Panc1 (cell line): Measurements from ENCODE around the gene SATB2. TPM values are rescaled to one million over a fixed set of nuclear protein-coding genes. Genes with fewer than 3 reads are reported as not detected.
A peak's percentile ranks its signal among the peaks of the same experiment; 100 is the strongest.

Source experiments
- ATAC-seq: fragments of 200-7000 bp; cut with Tn5 transposase; 2 replicates; pipeline ENCODE4 v1.9.1; 2020; ENCODE audit warnings: mild to moderate bottlenecking, moderate library complexity
- BruUV-seq: library from RNA; stranded (reverse); fragments of 400-500 nt; replicated peaks from 2 replicates; lab custom pipeline; 2021; lab: Mats Ljungman, UMichigan
- CTCF ChIA-PET: fragments of 300-600 bp; sonication (Branson Sonifier 250); formaldehyde crosslinking; loops from one replicate; lab custom pipeline; 2022; ENCODE audit warnings: antibody characterized with exemption; lab: Charles Lee
- POLR2A ChIA-PET: fragments of 300-600 bp; sonication (Branson Sonifier 250); formaldehyde crosslinking; loops from one replicate; lab custom pipeline; 2022; ENCODE audit warnings: antibody characterized with exemption; lab: Charles Lee
- DNase-seq: peaks from one replicate; pipeline ENCODE4 v3.0.0-alpha.2; 2010; ENCODE audit warnings: low read depth, low spot score
- H3K27ac ChIP-seq: 2 replicates; pipeline ENCODE4 v1.5.1; 2011; ENCODE audit warnings: mild to moderate bottlenecking, low read length, inconsistent platforms
- H3K27me3 ChIP-seq: fragments of 200-500 bp; sonication (Bioruptor generic); 2 replicates; pipeline ENCODE4 v1.6.0; 2014; ENCODE audit warnings: low read length, inconsistent platforms; ENCODE audit not compliant: control insufficient read depth, insufficient read depth
- H3K36me3 ChIP-seq: fragments of 200-500 bp; sonication (Bioruptor generic); 2 replicates; pipeline ENCODE4 v1.5.1; 2014; ENCODE audit warnings: inconsistent platforms, mild to moderate bottlenecking, low read length, moderate library complexity; ENCODE audit not compliant: control insufficient read depth, insufficient read depth
- H3K4me1 ChIP-seq: 2 replicates; pipeline ENCODE4 v1.5.1; 2011; ENCODE audit warnings: inconsistent platforms, mild to moderate bottlenecking, low read length, moderate library complexity; ENCODE audit not compliant: control insufficient read depth, insufficient read depth
- H3K4me3 ChIP-seq, 2 experiments: 2 replicates each; pipeline ENCODE4 v1.5.1; 2011 to 2012; ENCODE audit warnings: low read depth in 2 of 2, low read length in 2 of 2, mild to moderate bottlenecking in 2 of 2, inconsistent platforms in 1 of 2, moderate library complexity in 1 of 2
- H3K9me3 ChIP-seq: fragments of 200-500 bp; sonication (Bioruptor generic); 2 replicates; pipeline ENCODE4 v1.5.1; 2014; ENCODE audit warnings: low read depth, mild to moderate bottlenecking, inconsistent platforms, low read length, moderate library complexity; ENCODE audit not compliant: control insufficient read depth, insufficient read depth
- POLR2AphosphoS5 ChIP-seq: IDR thresholded peaks from 2 replicates; pipeline ENCODE4 v1.6.1; 2012; ENCODE audit warnings: mild to moderate bottlenecking, low read depth, low read length, moderate library complexity
- SIN3A ChIP-seq: IDR thresholded peaks from 2 replicates; pipeline ENCODE4 v1.6.1; 2012; ENCODE audit warnings: low read depth, mild to moderate bottlenecking, low read length, moderate library complexity, borderline replicate concordance; ENCODE audit not compliant: insufficient read depth
- TCF7L2 ChIP-seq: IDR thresholded peaks from 2 replicates; pipeline ENCODE4 v1.6.1; 2011; ENCODE audit warnings: mild to moderate bottlenecking, low read depth, low read length, inconsistent platforms
- in situ Hi-C: cut with HindIII; loops from 2 replicates; pipeline ENCODE4 v1.10.0; 2016; ENCODE audit warnings: low sequenced_read_pairs, low pct_unique_long_range_greater_than_20kb
- intact Hi-C: fragments of 100-400 bp; cut with micrococcal nuclease; formaldehyde crosslinking; loops from one replicate; pipeline ENCODE4 v1.10.0; 2022; ENCODE audit not compliant: unreplicated experiment
- total RNA-seq: library from RNA; stranded (reverse); gene quantifications from one replicate; pipeline ENCODE4 v1.2.1, GENCODE V29; 2021; ENCODE audit not compliant: unreplicated experiment
- TF ChIP-seq, protein P1 (sequence below): fragments of 450-650 bp; IDR thresholded peaks from 2 replicates; pipeline ENCODE4 v1.5.1; 2017; ENCODE audit warnings: mild to moderate bottlenecking
- TF ChIP-seq, protein P2 (sequence below), 2 experiments: IDR thresholded peaks; 2 replicates each; pipeline ENCODE4 v1.6.1; 2011 to 2012; ENCODE audit warnings: low read depth in 2 of 2, control low read depth in 1 of 2, low read length in 1 of 2, mild to moderate bottlenecking in 1 of 2, moderate library complexity in 1 of 2; ENCODE audit not compliant: insufficient read depth in 1 of 2

The SATB2 gene
- total RNA-seq, 1 experiment from 2014 or later, result 43.2 TPM

DNA sequence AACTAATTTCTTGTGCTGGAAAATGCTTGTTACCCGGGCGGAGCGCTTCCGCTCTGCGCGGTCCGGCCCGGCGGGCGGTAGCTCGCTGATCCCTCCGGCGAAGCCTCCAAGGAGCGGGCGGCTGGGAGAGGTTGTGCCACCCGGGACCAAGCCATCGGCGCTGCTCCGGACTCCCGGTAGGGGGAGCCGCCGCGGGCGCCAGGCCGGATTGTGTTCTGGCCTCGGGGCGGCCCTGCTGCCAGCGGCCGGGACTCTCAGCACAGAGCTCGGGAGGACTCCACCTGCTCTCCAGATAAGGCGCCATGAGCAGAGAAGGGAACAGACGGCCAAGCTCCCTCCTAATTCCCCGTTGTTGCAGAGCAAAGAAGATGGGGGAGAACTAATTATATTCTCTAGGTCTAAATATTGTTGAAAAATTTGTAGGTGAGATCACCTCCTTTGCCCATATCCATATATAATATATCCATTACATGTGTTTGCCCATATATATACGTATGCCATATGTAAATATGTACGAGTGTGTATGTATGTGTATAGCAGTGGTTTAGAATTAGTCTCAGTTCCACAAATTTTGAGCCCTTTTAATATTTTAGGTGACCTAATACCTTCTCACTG is 13.8 kb upstream of the SATB2 start:
- no peak for TF ChIP-seq TCF7L2
- TF ChIP-seq, protein P1, sequence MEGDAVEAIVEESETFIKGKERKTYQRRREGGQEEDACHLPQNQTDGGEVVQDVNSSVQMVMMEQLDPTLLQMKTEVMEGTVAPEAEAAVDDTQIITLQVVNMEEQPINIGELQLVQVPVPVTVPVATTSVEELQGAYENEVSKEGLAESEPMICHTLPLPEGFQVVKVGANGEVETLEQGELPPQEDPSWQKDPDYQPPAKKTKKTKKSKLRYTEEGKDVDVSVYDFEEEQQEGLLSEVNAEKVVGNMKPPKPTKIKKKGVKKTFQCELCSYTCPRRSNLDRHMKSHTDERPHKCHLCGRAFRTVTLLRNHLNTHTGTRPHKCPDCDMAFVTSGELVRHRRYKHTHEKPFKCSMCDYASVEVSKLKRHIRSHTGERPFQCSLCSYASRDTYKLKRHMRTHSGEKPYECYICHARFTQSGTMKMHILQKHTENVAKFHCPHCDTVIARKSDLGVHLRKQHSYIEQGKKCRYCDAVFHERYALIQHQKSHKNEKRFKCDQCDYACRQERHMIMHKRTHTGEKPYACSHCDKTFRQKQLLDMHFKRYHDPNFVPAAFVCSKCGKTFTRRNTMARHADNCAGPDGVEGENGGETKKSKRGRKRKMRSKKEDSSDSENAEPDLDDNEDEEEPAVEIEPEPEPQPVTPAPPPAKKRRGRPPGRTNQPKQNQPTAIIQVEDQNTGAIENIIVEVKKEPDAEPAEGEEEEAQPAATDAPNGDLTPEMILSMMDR, result peak; percentile 93
- peak; percentile 99 for ATAC-seq
- in situ Hi-C loops, result no loop called here
- BruUV-seq, result no TSS peak
- intact Hi-C loops, result no loop called here
- Histone ChIP-seq H3K27me3 (peaks cover 4% of the 10 kb centered on the region; the same call in 1 of the 2 replicates), H3K4me3 (peak overlapping the region; percentile 16 to 37; a peak in 3 of 4 replicates), H3K36me3 (no peaks in the 10 kb centered on the region), H3K9me3 (no peaks in the 10 kb centered on the region), H3K27ac (no peak overlapping the region), H3K4me1 (no peaks in the 10 kb centered on the region)
- DNase-seq, result no peak
- POLR2A ChIA-PET, result interaction anchor here (0.7 kb wide), 1 partner anchor 8 kb away, joined by 3 read pairs; no protein-coding TSS in a partner anchor
- CTCF ChIA-PET, result interaction anchor here (0.7 to 1.2 kb wide), 3 partner anchors 10 to 79 kb away, joined by 4 to 6 read pairs (median 5); no protein-coding TSS in a partner anchor

DNA sequence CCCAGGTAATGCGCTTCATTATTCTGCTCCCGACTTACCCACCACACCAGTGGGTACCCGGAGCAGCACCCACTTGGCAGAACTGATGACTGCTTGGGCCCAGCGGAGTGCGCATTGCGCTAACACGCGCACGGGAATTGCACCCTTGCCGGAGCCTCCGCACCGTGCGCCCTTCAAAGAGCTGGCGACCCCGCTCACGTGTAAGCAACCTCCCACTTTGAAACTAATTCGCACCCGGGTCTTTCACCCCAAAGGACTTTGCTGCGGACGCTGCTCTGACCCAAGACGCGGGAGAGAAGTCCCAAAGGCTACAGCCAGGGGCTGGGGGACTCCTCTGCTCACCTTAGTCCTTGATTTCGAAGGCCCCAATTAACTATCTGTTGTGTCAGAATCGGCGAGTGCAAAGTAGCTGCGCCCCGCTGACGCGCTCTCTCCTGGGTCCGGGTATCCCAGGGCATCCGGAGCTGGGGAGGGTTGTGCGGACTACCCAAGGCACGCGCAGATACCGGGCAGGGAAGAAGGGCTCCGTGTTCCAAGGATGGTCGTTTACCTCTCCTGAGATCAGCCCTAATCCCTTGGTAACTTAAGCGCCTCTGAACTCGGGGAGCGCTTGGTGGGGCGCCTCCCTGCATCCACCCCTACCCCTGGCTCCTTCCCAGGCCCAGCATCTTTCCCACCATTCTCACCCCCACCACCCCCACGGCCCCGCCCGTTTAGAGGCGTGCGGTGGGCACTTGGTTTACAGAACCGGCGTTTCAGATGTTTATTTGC is 13.1 kb upstream of the SATB2 start:
- ChIA-PET POLR2A (no interaction called here), CTCF (interaction anchor here (0.7 to 1.2 kb wide), 3 partner anchors 11 to 80 kb away, joined by 4 to 6 read pairs (median 5); no protein-coding TSS in a partner anchor)
- in situ Hi-C loops, result no loop called here
- Histone ChIP-seq H3K27me3 (peaks cover 4% of the 10 kb centered on the region; the same call in 1 of the 2 replicates), H3K4me1 (no peaks in the 10 kb centered on the region), H3K27ac (no peak overlapping the region), H3K36me3 (no peaks in the 10 kb centered on the region), H3K4me3 (peak overlapping the region; percentile 16 to 37; a peak in 3 of 4 replicates), H3K9me3 (no peaks in the 10 kb centered on the region)
- no TSS peak for BruUV-seq
- TF ChIP-seq, protein P1, result no peak
- TF ChIP-seq, protein P2, sequence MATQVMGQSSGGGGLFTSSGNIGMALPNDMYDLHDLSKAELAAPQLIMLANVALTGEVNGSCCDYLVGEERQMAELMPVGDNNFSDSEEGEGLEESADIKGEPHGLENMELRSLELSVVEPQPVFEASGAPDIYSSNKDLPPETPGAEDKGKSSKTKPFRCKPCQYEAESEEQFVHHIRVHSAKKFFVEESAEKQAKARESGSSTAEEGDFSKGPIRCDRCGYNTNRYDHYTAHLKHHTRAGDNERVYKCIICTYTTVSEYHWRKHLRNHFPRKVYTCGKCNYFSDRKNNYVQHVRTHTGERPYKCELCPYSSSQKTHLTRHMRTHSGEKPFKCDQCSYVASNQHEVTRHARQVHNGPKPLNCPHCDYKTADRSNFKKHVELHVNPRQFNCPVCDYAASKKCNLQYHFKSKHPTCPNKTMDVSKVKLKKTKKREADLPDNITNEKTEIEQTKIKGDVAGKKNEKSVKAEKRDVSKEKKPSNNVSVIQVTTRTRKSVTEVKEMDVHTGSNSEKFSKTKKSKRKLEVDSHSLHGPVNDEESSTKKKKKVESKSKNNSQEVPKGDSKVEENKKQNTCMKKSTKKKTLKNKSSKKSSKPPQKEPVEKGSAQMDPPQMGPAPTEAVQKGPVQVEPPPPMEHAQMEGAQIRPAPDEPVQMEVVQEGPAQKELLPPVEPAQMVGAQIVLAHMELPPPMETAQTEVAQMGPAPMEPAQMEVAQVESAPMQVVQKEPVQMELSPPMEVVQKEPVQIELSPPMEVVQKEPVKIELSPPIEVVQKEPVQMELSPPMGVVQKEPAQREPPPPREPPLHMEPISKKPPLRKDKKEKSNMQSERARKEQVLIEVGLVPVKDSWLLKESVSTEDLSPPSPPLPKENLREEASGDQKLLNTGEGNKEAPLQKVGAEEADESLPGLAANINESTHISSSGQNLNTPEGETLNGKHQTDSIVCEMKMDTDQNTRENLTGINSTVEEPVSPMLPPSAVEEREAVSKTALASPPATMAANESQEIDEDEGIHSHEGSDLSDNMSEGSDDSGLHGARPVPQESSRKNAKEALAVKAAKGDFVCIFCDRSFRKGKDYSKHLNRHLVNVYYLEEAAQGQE (IDR thresholded peaks at IDR 0.05; ENCODE audit: insufficient read depth in 1 of 2, low read depth in 2 of 2, low read length in 1 of 2), result no peak
- TF ChIP-seq TCF7L2, result no peak
- no peak for TF ChIP-seq SIN3A
- no peak for TF ChIP-seq POLR2AphosphoS5
- peak; percentile 22 for ATAC-seq
- DNase-seq, result no peak
- intact Hi-C loops, result no loop called here
